Measurements from ENCODE around the gene EIF3I.

The EIF3I gene

DNA sequence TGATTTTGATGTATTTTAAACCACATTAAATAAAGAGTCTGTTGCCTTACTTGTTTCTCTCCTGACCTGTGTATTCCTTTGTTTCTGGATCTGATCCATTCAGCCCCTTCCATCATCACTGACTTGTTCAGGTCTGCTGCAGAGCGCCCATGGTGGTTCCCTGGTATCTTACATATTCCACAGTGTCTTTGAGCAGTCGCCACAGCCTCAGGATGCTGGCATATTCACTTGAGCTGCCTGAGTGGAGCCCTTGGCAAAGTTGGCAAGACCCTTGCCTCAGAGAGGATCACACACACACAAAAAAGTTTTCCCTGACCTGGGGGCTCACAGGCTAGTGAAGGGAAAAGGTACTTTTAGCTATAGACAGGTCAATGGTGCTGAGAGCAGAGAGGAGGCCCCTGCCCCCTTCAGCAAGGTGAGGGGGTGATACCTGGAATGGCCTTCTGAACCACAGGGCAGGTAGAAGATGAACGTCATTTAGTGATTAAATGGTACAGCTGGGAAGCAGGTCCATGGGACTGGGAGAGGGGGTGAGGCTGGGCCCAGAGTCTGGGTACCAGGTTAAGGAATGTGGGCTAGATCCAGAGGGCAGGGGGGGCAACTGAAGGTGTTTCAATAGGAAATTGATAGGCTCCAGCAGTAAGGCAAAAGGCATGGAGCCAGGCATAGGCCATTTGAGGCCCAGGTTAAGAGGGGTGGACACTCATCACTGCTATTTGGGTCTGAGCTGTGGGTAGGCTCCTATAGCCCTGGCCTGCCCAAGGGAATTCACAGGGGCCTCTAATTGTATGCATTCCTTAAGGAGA is 23.8 kb upstream of the EIF3I start:
- DNase-seq = peak; percentile 21

DNA sequence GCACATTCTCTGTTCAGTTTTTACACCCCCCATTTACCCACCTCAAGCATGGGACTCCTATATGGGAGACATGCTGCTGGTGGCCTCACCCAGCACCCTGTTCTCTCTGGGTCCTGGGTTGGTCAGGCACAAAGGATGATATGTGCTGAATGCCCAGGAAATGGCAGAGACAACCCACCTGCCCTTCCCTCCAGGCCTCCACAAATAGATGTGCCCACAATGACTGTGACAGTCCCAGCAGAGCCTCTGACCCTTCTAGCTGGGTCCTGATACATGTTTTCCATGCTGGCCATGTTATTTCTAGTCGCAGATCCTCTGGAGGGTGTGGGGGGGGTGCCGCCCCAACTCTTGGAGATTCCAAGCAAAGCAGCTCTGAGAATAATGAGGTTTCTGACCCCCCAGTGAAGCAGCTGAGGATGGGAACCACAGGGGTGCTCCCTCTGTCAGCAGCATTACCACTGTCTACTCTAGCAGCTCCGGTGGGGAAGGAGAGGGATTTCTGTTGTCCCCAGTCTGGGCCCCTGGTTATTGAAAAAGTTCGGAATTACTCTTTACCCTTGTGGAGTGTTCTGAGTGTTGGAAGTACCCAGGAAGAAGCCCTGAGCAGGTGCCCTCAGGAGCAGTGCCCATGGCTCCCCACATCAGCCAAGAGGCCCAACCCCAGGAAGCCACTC is 23.0 kb upstream of the EIF3I start:
- DNase-seq = peak; percentile 21

DNA sequence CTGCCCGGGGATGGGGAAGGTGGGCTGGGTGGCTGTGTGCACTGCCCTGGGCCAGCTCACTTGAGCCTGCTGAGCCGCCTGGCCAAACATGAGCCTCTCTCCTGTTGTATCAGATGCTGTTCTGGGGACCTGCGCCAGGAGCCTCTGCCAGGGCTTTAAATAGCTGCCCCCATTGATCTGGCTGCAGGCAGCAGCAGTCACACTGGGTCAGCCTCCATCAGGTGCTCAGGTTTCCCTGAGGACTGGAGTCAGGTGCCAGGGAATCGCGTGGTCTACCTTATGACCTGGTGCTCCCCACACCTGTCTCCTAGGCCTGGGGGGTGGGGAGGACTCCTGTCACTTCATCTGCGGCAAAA is 22.5 kb upstream of the EIF3I start:
- DNase-seq = peak; percentile 45

DNA sequence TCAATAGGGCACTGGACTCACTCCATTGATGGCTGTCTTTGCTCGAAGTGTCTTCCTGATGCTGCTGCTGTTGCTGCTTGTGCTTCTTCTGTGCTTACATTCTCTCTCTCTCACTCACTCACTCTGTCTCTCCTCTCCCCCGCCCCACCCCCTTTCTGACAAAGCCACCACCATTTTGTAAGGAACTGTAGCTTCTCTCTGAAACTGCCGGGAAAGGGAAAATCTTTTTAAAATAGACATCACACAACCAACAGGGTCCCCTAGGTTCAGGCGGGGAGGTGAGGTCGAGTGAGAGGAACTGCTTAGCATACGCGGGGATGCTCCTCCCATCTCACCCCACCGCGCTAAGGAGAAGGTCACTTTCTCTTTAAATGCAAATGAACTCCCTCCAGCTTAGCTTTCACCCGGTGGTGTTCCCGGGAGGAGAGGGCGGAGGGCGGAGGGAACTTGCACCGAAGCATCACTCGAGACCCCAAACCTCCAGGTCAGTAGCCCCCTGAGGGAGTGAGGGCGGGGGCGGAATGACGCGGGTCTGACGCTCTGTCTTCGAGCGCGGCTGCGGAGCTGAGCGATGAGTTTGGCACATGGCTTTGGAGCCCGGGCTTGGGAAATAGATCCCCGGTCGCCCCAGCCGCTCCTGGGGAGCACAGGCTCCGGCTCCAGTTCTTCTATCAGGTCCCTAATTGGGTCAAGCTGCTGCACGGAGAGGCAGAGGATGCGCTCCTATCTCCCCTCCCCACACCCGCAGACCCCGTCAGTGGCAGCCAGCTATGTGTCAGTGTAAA is 21.8 kb upstream of the EIF3I start, which contains the start of gene CCDC28B:
Gene CCDC28B, plus strand, starts transcription at position 370 of the 785 bp plus-strand sequence. CDS start 1,341 bp downstream, outside the sequence.
- DNase-seq = peak; percentile 95

DNA sequence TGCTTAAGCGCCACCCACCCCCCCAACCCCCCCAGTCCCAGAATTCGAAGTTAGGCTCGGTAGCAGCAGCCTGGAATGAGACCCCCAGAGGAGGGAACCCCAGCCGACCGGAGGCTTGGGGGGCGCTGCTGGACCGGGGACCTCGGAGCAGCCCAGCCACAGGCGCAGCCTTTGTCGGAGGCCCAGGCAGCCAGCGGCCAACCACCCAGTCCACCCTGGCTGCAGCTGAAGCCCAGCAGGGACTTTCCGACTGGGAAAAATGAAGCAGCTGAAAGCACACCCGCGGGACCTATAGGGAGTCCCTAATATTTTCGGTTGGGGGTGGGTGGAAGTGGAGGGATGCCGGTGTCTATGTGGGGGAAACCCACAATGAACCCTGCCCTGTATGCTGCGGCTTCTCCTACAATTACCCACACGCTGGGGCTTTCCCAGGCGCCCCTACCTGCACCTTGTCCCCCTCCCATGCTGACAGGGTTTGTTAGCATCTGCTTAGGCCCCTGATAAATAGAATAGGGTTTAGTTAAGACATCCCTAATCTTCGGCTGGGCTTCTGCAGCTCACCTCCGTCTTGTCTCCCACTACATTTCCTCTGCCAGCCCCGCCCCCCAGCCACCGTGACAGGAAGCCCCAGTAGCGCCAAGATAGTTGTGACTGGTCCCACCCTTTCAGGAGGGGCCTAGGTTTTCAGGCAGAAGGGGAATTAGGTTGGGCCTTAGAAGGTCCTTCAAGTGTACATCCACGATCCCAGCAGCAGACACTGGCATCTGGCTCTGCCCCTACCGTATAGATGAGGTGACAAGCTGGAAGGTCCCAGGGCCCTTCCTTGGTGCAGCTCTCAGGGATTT is 21.0 kb upstream of the EIF3I start:
- DNase-seq = no peak

DNA sequence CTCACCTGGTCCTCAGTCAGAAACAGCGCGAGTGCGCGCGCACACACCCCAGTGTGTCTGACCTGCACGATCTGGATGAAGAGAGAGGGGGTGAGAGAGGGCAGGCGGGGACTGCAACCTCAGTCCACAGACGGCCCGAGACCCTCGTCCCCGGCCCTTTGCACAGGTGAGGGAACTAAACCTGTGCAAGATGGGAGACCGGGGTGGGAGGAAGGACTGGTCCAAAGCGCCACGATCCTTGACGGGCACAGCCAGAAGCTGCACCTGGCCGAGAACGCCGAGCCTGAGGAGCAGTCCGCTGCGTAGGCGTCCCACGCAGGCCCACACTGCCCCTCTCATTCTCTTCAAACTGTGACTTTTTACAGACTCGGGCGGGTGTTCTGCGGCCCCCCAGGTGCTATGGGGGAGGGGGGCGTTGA is 17.3 kb upstream of the EIF3I start:
- no peak for DNase-seq

DNA sequence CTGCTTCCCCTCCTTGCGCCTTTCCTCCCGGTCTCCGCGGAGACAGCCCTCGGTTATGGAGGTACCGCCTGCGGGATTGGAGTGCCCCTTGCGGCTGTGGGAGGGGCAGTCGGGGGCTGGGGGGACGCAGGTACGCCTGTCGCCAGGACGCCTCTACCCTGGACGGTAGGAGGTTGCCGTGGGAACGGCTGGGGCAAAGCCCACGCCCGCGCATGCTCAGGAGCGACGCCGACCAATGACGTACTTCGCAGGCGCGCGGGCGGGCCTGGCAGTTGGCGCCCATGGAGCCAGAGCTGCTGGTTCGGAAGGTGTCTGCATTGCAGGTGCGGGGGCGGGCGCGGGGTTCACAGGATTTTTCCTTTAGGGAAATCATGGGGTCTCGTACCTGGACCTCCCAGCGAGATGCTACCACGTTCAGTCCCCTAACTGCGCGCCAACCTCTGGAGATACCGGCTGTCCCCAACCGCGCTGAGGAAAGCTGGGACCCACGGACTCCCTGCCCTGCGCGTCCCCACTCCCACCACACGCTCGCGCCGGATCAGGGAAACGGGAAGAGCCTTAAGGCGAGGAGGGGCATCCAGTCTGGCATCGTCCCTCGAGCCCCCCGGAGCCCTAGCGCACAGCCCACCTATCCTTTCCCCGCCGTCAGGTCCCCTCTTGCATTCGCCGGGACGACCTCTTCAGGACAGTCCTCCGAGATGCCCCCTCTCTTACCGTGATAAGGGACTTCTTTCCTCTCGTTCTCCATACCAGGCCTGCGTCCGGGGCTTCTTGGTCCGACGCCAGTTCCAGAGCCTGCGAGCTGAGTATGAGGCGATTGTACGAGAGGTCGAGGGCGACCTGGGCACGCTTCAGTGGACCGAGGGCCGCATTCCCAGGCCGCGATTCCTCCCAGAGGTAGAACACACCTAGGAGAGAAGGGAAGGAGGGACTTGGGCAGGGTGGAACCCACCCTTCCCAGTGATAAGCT is 16.5 kb upstream of the EIF3I start, which contains the start of gene IQCC:
Gene IQCC, plus strand, starts transcription at position 271 of the 970 bp plus-strand sequence. Its CDS starts 11 bp downstream, at position 282.
- peak; percentile 94 for DNase-seq

DNA sequence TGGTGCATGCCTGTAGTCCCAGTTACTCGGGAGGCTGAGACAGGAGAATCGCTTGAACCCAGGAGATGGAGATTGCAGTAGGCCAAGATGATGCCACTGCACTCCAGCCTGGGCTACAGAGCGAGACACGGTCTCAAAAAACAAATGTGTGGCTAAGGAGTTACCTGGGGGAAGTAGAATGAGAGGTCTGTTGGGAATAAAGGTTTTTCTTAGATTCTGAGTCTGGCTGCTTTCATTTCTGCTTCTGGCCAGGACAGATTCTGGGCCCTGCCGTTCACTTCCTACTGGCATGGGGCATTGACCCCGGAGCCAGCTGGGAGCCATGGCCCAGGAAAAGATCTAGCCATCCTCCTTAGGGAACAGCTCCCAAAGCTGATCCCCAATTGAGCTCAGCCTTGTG is 13.7 kb upstream of the EIF3I start:
- DNase-seq = no peak

DNA sequence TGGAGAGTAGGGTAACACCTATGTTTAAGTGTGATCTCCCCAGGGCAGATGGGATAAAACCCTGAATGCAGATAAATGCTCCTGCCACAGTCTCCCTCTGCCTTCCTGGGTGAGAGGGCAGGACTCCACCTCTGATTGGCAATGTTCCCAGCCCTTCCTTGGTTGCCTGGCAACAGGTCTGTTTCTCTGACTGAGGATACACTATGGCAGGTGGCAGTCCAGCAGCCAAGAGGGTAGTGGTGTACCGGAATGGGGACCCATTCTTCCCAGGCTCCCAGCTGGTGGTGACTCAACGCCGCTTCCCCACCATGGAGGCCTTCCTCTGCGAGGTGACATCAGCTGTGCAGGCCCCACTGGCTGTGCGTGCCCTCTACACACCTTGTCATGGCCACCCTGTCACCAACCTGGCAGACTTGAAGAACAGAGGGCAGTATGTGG is 13.3 kb upstream of the EIF3I start, which contains the start of gene DCDC2B:
Gene DCDC2B, plus strand, starts transcription at position 199 of the 438 bp plus-strand sequence. Its CDS starts 5 bp downstream, at position 204.
- DNase-seq = no peak

DNA sequence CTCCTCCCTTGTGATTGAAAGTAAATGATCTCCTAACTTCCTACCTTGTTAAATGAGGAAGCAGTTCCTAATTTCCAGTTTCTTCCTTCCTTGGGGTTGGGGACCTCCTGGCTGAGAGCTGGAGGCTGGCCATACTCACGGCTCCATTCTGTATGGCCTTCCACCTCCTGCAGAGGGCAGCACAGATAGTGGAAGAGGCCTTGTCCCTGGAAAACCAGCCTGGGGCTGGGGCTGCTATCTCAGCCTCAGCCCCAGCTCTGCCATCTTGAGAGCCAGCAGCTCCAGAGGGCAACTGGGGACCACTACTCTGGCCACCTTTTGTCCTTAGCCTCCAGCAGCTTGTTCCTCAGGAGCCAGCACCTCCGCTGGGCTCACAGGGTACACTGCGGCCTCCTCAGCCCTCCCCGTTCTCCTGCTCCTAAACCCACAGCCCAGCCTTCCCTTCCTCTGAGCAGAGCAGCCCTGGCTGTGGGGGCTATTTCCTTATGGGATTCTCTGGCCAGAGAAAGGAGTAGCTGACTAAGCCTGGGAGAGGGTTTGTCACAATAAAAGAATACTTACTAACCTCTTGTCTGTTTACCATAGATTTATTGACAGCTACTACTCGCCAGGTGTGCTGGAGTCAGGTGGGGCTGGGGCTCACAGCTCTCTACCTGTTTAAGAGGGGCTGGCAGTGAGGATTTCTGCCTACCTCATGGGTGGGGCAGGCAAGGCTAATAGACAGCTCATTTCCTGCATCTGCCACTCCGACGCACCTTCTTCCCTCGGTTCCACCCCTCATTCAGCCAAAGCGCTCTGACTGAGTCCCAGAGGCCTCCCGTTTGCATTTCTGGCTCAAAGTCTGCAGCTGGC is 6.4 kb upstream of the EIF3I start:
- DNase-seq = peak; percentile 69

DNA sequence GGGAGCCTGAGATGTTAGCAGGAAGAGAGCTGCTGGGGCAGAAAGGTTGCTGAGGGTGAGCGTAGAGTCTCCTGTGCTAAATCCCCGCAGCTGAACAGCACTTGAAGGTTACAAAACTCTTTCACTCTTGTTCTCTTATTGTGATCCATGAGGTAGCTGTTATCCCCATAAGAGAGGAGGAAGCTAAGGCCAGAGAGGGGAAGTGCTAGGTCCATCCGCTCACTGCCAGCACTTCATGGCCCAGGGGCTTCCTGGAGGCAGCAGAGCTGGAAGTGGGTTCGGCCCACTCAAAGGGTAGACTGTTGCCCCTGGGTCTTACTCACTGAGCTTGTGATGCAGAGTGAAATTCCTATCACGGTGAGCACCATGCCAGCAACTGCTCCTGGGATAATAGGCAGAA is 5.6 kb upstream of the EIF3I start:
- no peak for DNase-seq

DNA sequence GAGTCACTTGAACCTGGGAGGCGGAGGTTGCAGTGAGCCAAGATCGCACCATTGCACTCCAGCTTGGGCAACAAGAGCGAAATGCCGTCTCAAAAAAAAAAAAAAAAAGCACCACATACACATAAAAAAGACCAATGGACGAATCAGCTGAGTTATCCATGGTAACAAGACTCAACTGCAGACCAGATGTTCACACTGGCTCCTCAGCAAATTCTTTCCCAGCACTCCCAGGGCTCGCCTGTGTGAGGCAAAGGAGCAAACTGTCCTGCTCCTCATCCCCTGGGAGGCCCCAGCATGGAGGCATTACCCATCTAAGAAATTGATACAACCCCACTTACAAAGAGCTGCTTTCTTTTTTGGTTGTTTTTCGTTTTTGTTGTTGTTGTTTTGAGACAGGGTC is 3.2 kb upstream of the EIF3I start:
- DNase-seq = no peak

DNA sequence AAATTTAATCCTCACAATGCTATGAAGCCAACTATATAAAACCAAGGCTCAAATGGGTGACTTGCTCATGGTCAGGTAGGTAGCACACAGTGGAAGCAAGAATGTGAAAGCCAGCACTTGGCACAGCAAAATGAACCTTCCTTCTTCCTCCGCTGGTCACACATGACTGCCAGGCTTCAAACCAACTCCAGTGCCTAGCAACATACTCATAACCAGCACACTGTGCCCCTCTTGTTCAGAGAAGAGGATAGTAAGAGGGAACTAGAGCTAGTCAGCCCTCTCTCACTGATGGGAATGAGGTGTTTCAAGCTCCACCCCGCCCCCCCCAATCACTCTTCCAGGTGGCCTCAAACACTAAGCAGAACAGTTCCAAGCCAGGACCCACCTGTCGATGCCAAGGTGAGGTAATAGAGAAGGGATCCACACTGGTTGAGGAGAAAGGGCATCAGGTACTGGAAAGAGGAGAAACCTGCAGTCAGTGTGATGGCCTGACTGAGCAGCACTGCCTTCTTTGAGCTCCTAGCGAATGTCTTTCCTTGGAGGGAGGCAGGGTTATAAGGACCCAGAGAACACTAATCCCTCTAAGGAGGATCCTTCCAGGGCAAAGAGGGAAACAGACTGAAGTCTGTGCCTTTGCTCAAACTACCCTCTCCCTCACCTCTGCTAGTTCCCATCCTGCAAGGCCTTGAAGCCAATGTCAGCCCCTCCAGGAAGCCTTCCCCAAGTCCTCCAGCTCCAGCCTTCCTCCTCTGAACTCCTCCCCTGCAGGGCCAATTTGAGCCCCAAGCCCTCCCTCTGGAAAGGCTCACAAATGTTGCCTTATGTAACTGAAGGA is 1.2 kb upstream of the EIF3I start:
- no peak for DNase-seq

DNA sequence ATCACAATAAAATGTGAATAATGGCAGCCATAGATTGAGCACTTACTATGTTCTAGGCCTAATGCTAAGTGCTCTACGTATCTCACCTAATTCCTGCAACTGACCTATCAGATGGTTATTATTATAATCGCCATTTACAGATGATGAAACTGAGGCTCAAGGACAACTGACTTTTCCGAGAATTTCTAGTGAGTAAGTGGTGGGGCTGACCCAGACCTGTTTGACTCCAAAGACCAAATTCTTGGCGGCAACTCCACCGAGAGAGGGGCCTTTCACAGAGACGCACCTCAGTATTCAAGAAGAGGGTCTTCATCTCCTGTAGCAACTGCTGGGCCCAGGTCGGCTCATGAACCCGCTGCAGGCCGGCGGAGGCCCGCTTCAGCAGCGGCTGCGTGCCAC is 627 bp upstream of the EIF3I start:
- no peak for DNase-seq

DNA sequence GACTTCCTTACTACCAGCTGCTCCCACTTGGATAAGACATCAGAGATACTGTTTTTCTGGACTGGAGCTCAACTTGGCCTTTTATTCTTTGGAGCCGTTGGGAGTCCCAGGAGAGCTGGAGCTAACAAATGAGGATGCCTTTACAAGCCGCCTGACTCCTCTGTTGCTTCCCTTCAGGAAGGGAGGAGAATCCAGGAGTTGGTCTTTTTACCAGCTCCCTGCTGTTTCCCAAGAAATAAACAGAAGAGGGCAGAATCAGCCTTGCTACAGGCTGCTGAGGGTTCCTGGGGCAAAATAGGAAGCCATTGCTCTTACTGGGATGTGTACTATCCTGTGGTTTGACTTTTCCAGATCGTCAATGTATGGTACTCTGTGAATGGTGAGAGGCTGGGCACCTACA is 1.5 kb downstream of the EIF3I start:
- DNase-seq = no peak

DNA sequence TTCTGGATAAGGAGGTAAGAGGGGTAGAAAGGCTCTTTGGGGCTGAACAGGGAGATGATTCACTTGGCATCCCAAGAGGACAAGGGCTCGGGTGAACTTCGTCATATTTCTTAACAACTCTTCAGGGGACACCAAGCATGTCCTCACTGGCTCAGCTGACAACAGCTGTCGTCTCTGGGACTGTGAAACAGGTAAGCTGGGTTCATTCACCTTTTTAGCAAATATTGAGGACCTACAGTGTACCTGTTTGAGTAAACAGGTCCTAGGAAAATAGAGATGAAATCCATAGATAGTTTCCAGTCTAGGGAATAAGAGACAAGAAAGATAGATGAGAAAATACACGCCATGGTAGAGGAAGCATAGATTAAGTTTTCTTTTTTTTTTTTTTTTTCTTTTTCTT is 2.1 kb downstream of the EIF3I start:
- no peak for DNase-seq

DNA sequence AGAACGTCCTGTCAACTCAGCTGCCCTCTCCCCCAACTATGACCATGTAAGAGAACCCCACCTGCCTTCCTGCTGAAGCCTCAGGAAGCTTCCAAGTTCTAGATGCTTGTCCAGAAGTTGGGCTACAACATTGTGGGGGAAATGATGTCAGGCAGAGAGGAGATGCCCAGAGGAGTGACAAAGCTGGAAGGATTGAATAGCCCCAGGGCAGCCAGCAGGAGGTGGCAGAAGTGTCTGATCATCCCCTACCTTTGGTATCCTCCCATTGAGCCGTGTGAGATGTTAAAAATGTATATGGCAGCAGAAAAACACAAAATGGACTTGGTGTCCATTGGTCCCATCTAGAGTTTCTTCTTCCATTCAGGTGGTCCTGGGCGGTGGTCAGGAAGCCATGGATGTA is 6.6 kb downstream of the EIF3I start:
- no peak for DNase-seq

DNA sequence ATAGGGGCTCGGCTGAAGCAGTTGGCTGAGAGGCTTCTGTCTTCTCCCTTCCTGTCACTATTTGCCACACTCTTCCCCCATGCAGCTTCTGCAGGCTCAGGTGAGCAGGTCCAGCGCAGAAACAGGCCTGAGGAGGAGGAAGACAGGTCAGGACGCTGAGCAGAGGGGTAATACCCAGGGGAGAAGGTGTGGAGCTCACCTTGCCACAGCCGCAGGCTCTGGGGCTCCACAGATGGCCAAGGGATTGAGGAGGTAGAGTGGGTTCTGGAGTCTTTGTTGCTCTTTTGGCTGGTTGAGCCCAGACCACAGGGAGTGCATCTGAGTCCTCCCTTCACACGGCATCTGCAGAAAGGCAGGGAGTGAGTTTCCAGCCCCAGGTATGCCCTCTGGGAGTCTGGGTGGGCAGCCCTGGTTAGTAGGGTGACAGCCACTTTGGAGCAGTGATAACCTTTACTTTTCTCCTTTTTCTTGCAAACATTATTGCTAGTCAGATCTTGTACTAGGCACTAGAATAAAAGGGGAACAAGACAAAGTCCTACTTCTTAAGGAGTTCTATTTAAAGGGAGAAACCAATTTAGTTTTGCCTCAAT is 9.7 kb downstream of the EIF3I start:
- DNase-seq = no peak

All from retina (tissue), 1 donor.